KMS-11 (cell line): ENCODE data around the gene MAPKAP1.

Source experiments
- H2AFZ ChIP-seq: fragments of 200-600 bp; sonication (generic); 2 replicates; pipeline ENCODE4 v1.6.1; 2016; ENCODE audit warnings: antibody characterized with exemption, mixed run types, low read depth
- H3K27ac ChIP-seq: fragments of 200-600 bp; sonication (generic); 2 replicates; pipeline ENCODE4 v1.6.1; 2016; ENCODE audit warnings: mild to moderate bottlenecking, mixed run types
- H3K27me3 ChIP-seq: fragments of 200-600 bp; sonication (generic); 2 replicates; pipeline ENCODE4 v1.6.1; 2017; ENCODE audit warnings: mild to moderate bottlenecking, low read depth, mixed run types, moderate library complexity; ENCODE audit not compliant: insufficient read depth
- H3K36me3 ChIP-seq: fragments of 200-600 bp; sonication (generic); 2 replicates; pipeline ENCODE4 v1.6.1; 2017; ENCODE audit warnings: mild to moderate bottlenecking, mixed run types; ENCODE audit not compliant: insufficient read depth
- H3K4me1 ChIP-seq: fragments of 200-600 bp; sonication (generic); 2 replicates; pipeline ENCODE4 v1.6.1; 2016; ENCODE audit warnings: mild to moderate bottlenecking, low read depth, mixed run types; ENCODE audit not compliant: poor library complexity, severe bottlenecking
- H3K4me2 ChIP-seq: fragments of 200-600 bp; sonication (generic); 2 replicates; pipeline ENCODE4 v1.7.0; 2016; ENCODE audit warnings: mild to moderate bottlenecking, mixed run types
- H3K4me3 ChIP-seq: fragments of 200-600 bp; sonication (generic); IDR thresholded peaks from 2 replicates; pipeline ENCODE4 v1.6.1; 2017; ENCODE audit warnings: low read depth, low read length, mixed read lengths; ENCODE audit not compliant: insufficient read depth
- H3K79me2 ChIP-seq: fragments of 200-600 bp; sonication (generic); 2 replicates; pipeline ENCODE4 v1.6.1; 2016; ENCODE audit warnings: low read depth, mixed run types; ENCODE audit not compliant: insufficient read depth
- H3K9ac ChIP-seq: fragments of 200-600 bp; sonication (generic); 2 replicates; pipeline ENCODE4 v1.6.1; 2016; ENCODE audit warnings: mild to moderate bottlenecking, mixed run types
- H4K20me1 ChIP-seq: fragments of 200-600 bp; sonication (generic); 2 replicates; pipeline ENCODE4 v1.6.1; 2016; ENCODE audit warnings: mild to moderate bottlenecking, mixed run types; ENCODE audit not compliant: insufficient read depth
- TF ChIP-seq, protein P1 (sequence below): fragments of 200-600 bp; sonication (generic); conservative IDR thresholded peaks from 2 replicates; pipeline ENCODE4 v1.6.1; 2017; ENCODE audit warnings: low read depth, mild to moderate bottlenecking, antibody characterized with exemption, low read length, moderate library complexity, mixed read lengths

MAPKAP1 gene

DNA sequence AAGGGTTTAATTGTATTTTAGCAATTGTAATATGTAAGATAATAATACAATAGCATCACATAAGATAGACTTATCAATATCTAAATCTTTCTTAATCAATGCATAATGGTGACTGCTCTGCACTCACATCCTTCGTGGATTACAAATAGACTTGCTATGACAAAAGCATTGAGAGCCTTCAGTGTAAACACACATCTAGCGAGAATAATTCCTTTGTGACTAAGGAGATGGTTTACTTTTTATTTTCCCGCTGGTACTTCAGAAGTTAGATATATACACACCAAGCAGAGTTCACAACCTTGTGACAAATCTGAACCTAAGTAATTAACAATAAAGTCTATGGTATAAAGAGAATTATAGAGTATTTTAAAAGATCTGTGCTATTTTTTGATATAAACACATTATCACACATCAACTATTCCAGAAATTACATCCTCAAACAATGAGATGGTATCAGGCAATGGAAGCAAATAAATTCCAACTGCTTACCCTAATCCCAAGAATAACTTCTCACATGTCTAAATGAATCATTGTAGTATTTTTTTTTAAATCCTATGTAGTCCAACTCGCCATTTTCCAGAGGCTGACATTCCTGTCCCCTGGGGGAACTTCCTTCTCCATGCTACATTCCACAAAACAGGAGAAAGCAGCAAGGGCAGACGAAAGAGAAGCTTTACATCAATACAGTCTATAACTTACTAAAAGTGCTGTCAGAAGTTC lies 51.2 kb downstream of the MAPKAP1 start:
- Histone ChIP-seq H3K79me2 (no peaks in the 10 kb centered on the region), H3K4me3 (no peak overlapping the region), H4K20me1 (no peaks in the 10 kb centered on the region), H3K4me2 (no peak overlapping the region), H3K36me3 (no peaks in the 10 kb centered on the region), H3K27me3 (no peaks in the 10 kb centered on the region), H3K4me1 (peaks cover 2% of the 10 kb centered on the region), H3K27ac (no peak overlapping the region), H3K9ac (no peak overlapping the region), H2AFZ (no peak overlapping the region)
- TF ChIP-seq, protein P1, sequence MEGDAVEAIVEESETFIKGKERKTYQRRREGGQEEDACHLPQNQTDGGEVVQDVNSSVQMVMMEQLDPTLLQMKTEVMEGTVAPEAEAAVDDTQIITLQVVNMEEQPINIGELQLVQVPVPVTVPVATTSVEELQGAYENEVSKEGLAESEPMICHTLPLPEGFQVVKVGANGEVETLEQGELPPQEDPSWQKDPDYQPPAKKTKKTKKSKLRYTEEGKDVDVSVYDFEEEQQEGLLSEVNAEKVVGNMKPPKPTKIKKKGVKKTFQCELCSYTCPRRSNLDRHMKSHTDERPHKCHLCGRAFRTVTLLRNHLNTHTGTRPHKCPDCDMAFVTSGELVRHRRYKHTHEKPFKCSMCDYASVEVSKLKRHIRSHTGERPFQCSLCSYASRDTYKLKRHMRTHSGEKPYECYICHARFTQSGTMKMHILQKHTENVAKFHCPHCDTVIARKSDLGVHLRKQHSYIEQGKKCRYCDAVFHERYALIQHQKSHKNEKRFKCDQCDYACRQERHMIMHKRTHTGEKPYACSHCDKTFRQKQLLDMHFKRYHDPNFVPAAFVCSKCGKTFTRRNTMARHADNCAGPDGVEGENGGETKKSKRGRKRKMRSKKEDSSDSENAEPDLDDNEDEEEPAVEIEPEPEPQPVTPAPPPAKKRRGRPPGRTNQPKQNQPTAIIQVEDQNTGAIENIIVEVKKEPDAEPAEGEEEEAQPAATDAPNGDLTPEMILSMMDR = no peak

DNA sequence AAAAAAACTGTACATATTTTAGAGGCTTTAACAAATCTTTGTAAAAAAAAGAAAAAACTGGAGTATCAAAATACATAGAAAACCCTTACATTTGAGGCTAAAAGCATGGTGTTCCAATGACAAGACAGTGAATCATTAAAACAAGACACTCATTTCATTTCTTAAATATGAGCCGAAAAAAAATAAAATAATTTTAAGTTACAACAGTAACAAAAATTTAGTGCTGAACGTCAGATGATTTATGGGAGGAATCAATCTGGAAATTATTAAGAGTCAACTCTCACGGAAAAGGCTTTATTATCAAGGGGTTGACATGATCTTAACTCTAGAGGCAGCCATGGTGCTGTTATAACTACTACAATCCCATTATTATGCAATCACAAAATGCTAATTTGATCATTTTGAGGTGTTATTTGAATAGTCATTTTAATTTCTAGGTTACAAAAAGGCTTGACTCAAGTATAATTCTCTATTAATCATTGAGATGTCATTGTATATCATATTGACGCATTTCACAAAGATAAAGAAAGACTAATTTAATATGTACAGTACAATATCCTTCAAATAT lies 51.9 kb downstream of the MAPKAP1 start:
- Histone ChIP-seq H3K27ac (no peak overlapping the region), H3K79me2 (no peaks in the 10 kb centered on the region), H3K4me3 (no peak overlapping the region), H3K9ac (no peak overlapping the region), H3K36me3 (no peaks in the 10 kb centered on the region), H2AFZ (no peak overlapping the region), H3K4me1 (peaks cover 8% of the 10 kb centered on the region), H3K27me3 (no peaks in the 10 kb centered on the region), H4K20me1 (no peaks in the 10 kb centered on the region), H3K4me2 (no peak overlapping the region)
- TF ChIP-seq, protein P1 = no peak

DNA sequence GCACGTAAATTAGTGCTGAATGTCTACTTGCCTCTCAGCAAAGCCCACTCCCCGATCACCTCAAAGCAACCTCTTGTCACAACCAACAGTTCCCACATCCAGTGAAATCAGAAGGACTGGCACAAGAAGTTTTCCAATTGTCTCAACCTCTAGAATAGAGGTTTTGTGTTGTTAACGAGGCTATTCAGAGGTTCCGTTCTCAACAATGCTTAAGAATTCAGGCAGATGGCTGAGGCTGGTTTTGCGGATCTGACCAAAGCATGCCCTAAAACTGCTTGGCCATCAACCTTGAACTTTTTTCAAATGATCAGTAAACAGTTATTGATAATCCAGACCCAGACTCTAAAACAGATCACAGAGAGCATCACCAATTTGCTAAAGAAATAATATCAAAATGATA lies 52.9 kb downstream of the MAPKAP1 start:
- Histone ChIP-seq H3K4me1 (peaks cover 8% of the 10 kb centered on the region), H3K4me2 (no peak overlapping the region), H3K27me3 (no peaks in the 10 kb centered on the region), H3K79me2 (no peaks in the 10 kb centered on the region), H2AFZ (no peak overlapping the region), H4K20me1 (no peaks in the 10 kb centered on the region), H3K9ac (no peak overlapping the region), H3K27ac (no peak overlapping the region), H3K4me3 (no peak overlapping the region), H3K36me3 (no peaks in the 10 kb centered on the region)
- TF ChIP-seq, protein P1 = no peak

DNA sequence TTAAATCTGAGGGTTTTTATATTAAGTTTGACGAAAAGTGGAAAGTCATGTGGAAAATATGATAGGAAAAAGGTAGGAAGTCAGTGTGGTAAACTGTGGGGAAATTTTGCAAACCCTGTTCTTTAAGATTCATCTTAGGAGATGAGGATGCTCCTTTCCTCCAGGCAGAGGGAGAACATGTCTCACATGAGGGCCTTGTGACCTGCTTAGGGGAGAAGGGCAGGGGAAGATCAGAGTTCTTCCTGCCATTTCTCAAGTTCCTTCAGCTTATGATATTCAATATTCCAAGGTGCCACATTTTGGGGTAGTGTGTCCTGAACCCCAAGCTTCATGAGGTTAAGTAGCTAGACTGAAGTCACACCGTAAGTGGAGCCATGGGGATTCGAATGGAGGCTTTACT lies 53.7 kb downstream of the MAPKAP1 start:
- Histone ChIP-seq H3K27ac (no peak overlapping the region), H3K4me3 (no peak overlapping the region), H2AFZ (no peak overlapping the region), H4K20me1 (no peaks in the 10 kb centered on the region), H3K4me1 (peaks cover 8% of the 10 kb centered on the region), H3K27me3 (no peaks in the 10 kb centered on the region), H3K9ac (no peak overlapping the region), H3K4me2 (no peak overlapping the region), H3K79me2 (no peaks in the 10 kb centered on the region), H3K36me3 (no peaks in the 10 kb centered on the region)
- TF ChIP-seq, protein P1 = no peak
